ENCODE results near the gene SIT1. TPM values are rescaled to one million over a fixed set of nuclear protein-coding genes. Genes with fewer than 3 reads are reported as not detected.

Gene SIT1
- total RNA-seq, 1 donor from 2014 or later: not detected

GRCh38 chr9:35673132-35674024 is 22.6 kb upstream of the SIT1 start, which contains the start of gene CA9:
TSS of gene CA9 (plus strand) at chr9:35673928. CDS start at chr9:35673960, 32 bp downstream.
- Mint-ChIP-seq H3K4me1 (ENCODE audit: low read depth, unreplicated experiment) (peaks cover 6% of the 10 kb centered on the region), H3K4me3 (ENCODE audit: unreplicated experiment) (peak within 1 kb of the TSS; percentile 20), H3K27me3 (ENCODE audit: low read depth, unreplicated experiment) (peaks cover 20% of the 10 kb centered on the region), H3K9me3 (ENCODE audit: unreplicated experiment) (no peaks in the 10 kb centered on the region), H3K36me3 (ENCODE audit: low read depth, unreplicated experiment) (no peaks in the 10 kb centered on the region), H3K27ac (ENCODE audit: unreplicated experiment) (no peak within 1 kb of the TSS)
- no peaks in the 10 kb centered on the region for H3K36me3 ChIP-seq (ENCODE audit: insufficient read depth, low read length)
- H3K27me3 ChIP-seq (ENCODE audit: insufficient read depth, low read length): peaks cover 11% of the 10 kb centered on the region
- H3K9me3 ChIP-seq (ENCODE audit: insufficient read depth, low read depth, low read length): no peaks in the 10 kb centered on the region
- H2AFZ ChIP-seq (ENCODE audit: low read depth, low read length): no peak within 1 kb of the TSS
- H3K79me2 ChIP-seq (ENCODE audit: insufficient read depth, low read length): no peaks in the 10 kb centered on the region
- no peak within 1 kb of the TSS for H3K27ac ChIP-seq (ENCODE audit: low read depth, low read length)
- no peak within 1 kb of the TSS for H3K4me3 ChIP-seq (ENCODE audit: insufficient read depth, low read depth, low read length)
- peaks cover 22% of the 10 kb centered on the region for H3K4me1 ChIP-seq (ENCODE audit: insufficient read depth, low read length)
- no peak within 1 kb of the TSS for H3K9ac ChIP-seq (ENCODE audit: low read length)
- DNase-seq (ENCODE audit: low read depth): no peak
- H4K20me1 ChIP-seq (ENCODE audit: insufficient read depth, low read length): no peaks in the 10 kb centered on the region
- H3K4me2 ChIP-seq (ENCODE audit: low read length): no peak within 1 kb of the TSS
- no peak for TF ChIP-seq CTCF (IDR thresholded peaks at IDR 0.05; ENCODE audit: insufficient read depth, low read depth, low read length)
- FAIRE-seq: no peak

- Histone ChIP-seq H3K4me2 (ENCODE audit: low read length) (no peak overlapping the region), H3K27me3 (ENCODE audit: insufficient read depth, low read length) (peaks cover 11% of the 10 kb centered on the region), H3K4me1 (ENCODE audit: insufficient read depth, low read length) (peaks cover 20% of the 10 kb centered on the region), H3K9me3 (ENCODE audit: insufficient read depth, low read depth, low read length) (no peaks in the 10 kb centered on the region), H3K27ac (ENCODE audit: low read depth, low read length) (no peak overlapping the region), H3K9ac (ENCODE audit: low read length) (no peak overlapping the region), H2AFZ (ENCODE audit: low read depth, low read length) (no peak overlapping the region), H3K4me3 (ENCODE audit: insufficient read depth, low read depth, low read length) (no peak overlapping the region), H4K20me1 (ENCODE audit: insufficient read depth, low read length) (no peaks in the 10 kb centered on the region), H3K36me3 (ENCODE audit: insufficient read depth, low read length) (no peaks in the 10 kb centered on the region), H3K79me2 (ENCODE audit: insufficient read depth, low read length) (no peaks in the 10 kb centered on the region)
- Mint-ChIP-seq H3K36me3 (ENCODE audit: low read depth, unreplicated experiment) (no peaks in the 10 kb centered on the region), H3K9me3 (ENCODE audit: unreplicated experiment) (no peaks in the 10 kb centered on the region), H3K27me3 (ENCODE audit: low read depth, unreplicated experiment) (peaks cover 14% of the 10 kb centered on the region), H3K27ac (ENCODE audit: unreplicated experiment) (peak overlapping the region; percentile 49), H3K4me3 (ENCODE audit: unreplicated experiment) (no peak overlapping the region), H3K4me1 (ENCODE audit: low read depth, unreplicated experiment) (peaks cover 7% of the 10 kb centered on the region)
- DNase-seq (ENCODE audit: low read depth) (peak; percentile 40), FAIRE-seq (no peak)
- TF ChIP-seq EZH2 (IDR thresholded peaks at IDR 0.05; ENCODE audit: insufficient read depth, low read length): no peak
- TF ChIP-seq CTCF (IDR thresholded peaks at IDR 0.05; ENCODE audit: insufficient read depth, low read depth, low read length): no peak
Observed at GRCh38 chr9:35669331-35670145, 18.8 kb upstream of the SIT1 start.

All from astrocyte (in vitro differentiated cells and primary cell).